CD4-positive, alpha-beta T cell treated with Interleukin-2 at 100 ng/mL for 4 hours (primary cell): ENCODE results near the gene ITGB3BP.

Experiments
- DNase-seq: peaks from one replicate; pipeline ENCODE4 v3.0.0-alpha.2; 2020; ENCODE audit warnings: low spot score

The ITGB3BP gene

DNA sequence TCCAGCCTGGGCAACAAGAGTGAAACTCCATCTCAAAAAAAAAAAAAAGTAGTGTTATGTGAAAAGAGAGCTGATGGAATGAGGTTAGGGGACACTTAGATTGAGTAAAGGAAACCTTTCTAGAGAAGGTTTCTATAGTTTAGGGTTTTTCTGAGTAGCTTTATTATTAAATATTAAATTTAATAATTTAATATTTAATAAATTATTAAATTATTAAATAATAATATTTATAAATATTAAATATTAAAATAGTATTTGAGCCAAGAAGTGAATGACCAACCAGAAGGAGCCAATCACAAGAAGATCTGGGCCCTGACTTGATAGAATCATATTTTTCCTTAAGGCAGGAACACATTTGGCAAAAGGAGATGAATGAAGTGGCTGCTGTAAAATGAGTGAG, 104.9 kb downstream of the ITGB3BP start:
- DNase-seq, result no peak

DNA sequence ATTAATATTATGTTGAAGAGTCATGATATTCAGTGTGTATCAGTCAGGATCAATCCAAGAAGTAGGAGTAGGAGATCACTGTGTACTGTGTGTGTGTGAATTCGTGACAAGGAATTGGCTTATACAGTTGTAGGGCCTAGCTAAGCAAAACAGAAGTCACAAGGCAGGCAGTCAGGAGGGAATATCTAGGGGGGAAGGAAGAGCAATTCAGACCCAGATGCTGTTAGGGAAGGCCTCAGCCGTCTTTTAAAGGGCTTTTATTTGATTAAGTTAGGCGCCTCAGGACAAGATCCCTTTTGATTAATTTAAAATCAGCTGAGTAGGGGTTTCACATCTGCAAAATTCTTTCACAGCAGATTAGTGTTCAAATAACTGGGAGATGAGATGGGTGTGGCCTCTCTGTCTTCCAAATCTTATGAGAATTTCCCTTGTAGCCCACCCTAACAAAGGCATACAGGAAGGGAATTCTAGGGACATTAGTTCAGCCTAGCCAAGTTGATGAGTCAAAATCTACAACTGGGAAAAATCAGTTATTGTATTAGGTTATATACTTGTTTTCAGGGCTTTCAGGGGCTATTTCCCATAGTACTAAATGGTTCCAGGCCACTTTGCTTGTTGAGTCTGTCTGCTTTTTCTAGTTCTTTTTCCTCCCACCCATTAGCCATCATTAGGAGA, 108.2 kb downstream of the ITGB3BP start:
- DNase-seq, result no peak

DNA sequence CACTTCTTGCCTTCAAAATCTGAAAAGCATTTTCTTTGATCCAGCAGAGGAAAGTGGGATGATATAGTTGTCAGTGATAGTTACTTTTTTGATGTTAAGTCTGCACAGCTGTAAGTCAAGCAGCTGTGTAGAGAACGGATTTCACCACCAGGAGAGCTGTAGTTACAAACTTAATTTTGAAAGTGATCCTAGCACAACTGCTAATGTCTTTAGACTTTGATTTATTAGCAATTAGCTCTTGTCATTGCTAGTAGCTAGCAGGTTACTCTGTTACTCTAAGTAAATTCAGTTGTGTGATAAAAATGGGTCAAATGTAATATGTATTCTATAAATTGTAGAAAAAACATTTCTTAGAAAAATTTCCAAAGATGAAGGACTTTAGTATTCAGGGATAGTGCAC, 109.6 kb downstream of the ITGB3BP start:
- DNase-seq, result no peak

DNA sequence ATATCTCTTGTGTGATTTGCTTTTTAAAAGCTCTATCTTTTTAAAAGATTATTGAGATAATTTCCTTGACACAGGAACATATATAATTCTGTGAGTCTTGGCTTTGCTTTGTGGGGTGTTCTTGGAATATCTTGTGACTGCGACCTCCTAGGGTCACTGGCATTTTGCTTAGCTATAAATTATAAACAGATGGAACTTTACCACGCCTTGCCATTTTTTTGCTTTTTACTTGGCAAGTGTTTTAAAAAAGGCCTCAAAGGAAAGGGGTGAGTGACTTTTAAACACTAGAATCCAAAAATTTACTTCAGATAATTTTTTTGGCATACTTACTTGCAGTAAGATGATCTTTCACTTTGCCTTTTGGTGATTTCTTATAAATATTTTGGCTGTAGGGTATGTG, 112.0 kb downstream of the ITGB3BP start:
- DNase-seq, result no peak

DNA sequence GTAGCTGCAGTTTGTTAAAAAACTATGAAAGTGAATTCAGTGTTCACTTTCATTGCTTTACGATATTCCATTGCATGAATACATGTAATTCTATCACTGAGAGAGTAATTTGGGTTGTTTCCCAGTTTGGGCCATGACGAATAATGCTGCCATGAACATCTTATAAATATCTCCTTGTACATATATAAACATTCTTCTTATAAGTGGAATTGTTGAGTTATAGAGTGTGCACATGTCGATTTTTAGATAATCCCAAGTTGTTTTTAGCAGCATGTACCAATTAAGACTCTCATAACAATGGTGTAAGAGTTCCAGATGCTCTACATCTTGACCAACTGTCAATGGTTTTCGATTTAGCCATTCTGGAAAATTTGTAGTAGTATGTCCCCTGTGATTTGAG, 114.7 kb downstream of the ITGB3BP start:
- no peak for DNase-seq

DNA sequence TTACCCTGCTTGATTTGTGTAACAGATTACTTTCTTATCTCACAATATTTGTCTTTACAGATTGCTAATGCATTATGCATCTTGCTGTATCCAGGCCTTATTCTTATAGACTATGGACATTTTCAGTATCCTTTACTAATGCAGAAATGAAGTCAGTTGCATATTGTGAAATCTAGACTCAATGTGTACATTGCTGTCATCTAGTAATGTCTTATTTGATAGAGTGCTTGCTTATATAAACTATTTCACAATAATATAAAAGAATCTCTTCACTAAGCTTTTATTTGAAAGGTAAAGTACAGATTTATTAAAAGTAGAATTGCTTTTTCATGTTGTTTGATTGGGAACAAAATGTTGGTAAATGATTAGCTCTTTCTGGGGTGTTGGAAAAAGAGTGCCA, 116.0 kb downstream of the ITGB3BP start:
- no peak for DNase-seq

DNA sequence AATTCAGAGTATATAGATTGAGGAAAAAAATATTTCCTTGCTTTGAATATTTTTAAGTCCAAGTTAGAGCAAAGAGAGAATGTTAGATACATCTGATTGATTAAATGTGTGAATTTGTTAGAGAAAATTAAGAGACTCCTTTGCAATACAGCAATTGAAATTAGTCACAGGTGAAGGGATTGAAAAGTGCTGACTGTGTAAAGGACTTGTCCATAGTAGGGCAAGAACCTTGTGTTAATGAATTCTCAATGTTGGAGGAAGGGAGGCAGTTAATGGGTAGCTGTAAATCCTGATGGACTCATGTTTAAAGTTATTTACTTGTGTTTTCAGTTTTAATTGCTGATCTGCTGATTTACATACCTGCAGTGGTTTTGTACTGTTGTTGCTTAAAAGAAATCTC, 117.0 kb downstream of the ITGB3BP start:
- DNase-seq, result no peak

DNA sequence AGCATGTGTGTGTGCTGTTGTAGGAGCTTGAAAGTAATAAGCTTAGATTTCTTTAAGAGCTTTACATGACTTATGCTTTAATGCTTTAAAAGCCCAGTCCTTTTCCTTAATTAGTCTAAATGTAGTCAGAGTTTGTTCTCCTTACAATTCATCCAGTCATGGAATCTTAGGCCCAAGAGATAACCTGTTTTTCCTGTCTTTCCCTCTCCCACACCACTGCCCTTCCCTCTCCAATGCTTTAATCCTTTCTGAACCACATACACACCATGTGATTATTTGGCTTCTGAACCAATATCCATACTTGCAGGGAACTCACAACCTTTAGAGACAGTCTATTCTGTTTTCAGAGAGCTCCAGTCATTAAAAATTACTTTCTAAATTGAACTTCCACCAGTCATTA, 118.0 kb downstream of the ITGB3BP start:
- no peak for DNase-seq

DNA sequence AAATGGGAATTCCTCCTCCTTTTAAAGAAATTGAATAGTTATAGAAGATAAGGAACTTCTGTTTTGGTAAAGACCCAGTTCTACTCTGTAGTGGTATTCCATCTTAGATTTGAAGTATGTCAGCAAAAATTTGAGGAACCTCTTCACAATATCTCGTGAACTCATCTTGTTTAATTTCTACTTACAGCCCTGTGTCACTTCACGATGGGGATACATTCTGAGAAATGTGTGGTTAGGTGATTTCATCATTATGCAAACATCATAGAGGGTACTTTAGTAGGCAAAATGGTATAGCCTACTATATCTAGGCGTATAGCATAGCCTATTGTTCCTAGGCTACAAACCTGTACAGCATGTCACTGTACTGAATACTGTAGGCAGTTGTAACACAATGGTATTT, 119.6 kb downstream of the ITGB3BP start:
- DNase-seq, result no peak

DNA sequence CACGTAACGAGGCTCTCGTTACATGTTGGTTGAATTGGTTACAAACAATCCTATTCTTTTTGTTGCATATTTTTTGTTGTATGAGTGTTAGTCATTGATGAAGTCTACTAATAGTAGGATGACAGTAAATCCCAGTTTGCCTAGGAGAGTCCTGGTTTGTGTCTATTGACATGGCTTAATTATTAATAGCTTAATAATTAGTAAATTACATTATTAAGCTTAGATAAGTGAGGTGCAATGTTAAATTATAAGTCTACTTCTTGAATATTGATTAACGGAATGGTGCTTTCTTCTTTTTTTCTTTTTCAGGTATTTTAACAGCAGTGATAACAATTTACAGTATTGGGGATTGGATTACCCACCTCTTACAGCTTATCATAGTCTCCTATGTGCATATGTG, 121.1 kb downstream of the ITGB3BP start:
- no peak for DNase-seq
